SU-DHL-6 (cell line): ENCODE results near the gene ERICH2.

ENCODE experiments used
- CTCF ChIP-seq: fragments of 200-600 bp; sonication (generic); IDR thresholded peaks from one replicate; pipeline ENCODE4 v1.5.1; 2017; ENCODE audit warnings: antibody characterized with exemption, mild to moderate bottlenecking, low read length, moderate library complexity; ENCODE audit not compliant: insufficient read depth, poor library complexity, severe bottlenecking
- EZH2phosphoT487 ChIP-seq: fragments of 200-600 bp; sonication (generic), shearing (Covaris generic); conservative IDR thresholded peaks from 2 replicates; pipeline ENCODE4 v1.6.1; 2018; ENCODE audit warnings: mild to moderate bottlenecking, antibody characterized with exemption, low read length, moderate library complexity, mixed read lengths

DNA sequence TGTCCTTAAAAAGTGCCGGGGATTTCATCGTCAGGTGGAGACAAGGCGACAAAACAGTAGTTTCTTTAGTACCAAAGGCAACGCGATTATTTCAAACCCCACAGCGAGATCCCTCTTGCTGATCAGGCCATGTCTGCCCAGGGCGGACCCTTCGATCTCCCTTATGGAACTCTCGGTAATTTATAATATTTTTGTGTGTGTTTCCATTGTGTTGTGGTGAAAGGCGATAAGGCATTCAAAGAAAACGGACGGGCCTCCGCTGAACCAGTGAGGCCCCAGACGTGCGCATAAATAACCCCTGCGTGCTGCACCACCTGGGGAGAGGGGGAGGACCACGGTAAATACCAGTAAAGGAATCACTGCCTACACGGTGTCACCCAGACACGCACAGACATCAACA, 45.1 kb downstream of the ERICH2 start:
- TF ChIP-seq CTCF (no peak), EZH2phosphoT487 (no peak)
